NCI-H748 treated with DMSO at 0.1 percent for 48 hours (cell line): ENCODE measurements around the gene RPL31.

Source experiments
- DNase-seq: peaks from one replicate; lab custom pipeline; 2025; lab: John Stamatoyannopoulos, UW

The RPL31 gene

DNA sequence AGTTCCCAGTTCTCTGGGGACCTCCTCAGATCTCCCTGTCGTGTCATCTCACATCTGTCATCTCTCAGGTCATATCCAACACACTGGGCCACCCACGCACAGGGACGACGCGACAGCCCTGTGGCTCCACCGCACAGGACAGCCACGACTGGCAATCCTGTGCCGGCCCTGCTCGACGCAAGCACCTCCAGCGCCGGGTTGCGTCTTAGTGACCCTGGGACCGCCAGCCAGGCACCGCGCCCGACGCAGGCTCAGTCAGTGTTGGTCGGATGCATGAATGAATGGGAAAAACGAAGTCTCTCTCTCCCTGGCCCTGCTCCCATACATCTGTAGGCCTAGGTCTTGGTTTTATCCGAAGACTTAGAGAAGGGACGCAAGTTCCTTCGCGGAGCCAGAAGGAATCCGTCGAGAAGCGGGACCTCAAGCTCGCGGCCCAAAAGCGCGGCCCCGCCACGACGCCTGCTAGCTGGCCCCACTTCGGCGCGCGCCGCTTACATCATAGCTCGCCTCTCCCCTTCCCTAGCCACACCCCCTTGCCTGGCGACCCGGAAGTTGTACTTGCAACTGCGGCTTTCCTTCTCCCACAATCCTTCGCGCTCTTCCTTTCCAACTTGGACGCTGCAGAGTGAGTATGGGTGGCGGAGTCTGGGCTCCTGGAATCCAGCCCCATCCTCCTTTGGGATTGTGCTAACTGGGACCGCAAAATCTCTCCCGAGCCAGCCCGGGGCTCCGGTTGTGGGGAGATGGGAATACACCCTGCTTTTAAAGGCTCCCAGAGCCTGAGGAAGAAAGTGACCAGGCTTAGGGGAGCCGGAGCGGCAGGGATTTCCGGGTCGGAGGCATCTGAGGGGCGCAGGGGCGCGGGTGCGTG, at the start of gene RPL31:
RPL31 (plus strand) TSS at position 599 of the 871 bp plus-strand sequence. CDS start 413 bp downstream, outside the sequence.
- peak; percentile 88 for DNase-seq

DNA sequence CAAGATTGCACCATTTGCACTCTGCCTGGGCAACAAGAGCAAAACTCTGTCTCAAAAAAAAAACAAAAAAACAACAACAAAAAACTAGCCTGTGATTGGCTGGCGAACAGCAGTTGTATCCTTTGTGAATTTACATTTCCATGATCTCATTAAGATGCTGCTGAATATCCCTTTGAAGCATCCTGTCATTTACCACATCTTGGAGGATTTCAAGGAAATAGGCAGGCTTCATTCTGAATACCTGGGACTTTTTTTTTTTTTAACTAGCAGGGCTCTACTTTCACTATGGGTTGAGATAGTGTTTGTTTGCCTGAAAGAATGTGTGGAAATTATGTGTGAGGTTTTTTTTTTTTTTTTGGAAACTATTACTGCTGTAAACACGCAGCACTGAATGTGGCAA, 49.6 kb upstream of the RPL31 start:
- no peak for DNase-seq

DNA sequence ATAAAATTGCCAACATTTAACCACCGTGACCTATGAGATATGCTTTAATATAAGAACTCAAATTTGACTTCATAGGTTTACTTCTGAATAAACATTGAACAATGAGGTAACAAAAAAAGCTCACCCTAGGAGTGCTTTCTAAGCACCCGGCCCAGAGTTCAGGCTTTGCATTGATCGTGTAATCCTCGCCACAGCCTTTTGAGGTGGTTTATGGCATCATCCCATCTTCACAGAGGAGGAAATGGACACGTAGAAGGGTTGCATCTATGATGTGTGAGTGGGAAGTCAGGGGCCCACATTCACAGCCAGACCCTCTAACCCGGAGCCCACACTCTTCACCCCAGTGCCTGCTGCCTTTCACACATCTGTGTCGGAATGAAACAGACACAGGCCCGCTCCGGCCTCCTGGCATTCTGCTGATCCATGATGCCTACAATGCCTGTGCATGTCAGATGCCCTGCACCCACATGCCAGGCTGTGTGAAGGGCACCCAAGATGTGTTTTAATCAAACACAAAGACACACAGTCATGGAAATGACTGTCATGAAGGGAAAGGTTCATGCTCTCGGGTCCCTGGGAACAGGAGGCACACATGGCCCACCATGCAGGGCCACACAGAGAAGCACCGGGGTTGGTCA, 48.6 kb upstream of the RPL31 start:
- DNase-seq, result no peak

DNA sequence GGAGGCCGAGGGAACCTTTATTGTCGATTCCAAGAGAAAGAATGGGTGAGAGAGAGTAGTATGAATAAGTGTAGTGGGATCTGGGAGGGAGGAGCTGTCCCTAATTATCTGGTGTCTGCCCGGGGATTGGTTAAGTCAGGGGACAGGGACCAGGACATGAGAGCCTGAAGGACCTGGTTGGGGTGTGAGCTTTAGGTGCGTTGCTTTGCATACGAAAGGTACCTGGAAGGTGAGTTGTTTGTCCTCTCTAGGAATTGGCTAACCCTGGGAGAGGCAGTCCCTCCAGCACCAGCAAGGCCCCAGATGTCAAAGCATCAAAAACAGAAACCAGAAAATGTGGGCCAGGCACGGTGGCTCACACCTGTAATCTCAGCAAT, 48.1 kb upstream of the RPL31 start:
- DNase-seq, result no peak

DNA sequence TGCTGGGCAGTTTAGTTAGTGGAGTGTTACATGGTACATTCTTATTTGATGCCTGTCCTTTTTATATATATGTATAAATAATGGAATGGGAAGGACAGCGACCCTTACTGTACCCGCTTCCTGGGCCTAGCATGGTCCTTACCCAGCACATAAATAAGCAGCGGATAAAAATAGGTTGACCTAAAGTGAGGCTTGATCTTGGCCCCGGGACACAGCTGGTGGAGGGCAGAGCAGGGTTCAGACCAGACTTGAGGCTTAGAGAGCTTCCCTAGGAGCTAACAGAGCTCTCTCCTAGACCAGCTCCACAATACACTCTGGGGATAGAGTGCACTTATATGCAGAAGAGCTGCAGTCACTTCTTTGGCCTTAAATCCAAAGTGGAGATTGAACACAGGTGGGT, 46.9 kb upstream of the RPL31 start:
- no peak for DNase-seq

DNA sequence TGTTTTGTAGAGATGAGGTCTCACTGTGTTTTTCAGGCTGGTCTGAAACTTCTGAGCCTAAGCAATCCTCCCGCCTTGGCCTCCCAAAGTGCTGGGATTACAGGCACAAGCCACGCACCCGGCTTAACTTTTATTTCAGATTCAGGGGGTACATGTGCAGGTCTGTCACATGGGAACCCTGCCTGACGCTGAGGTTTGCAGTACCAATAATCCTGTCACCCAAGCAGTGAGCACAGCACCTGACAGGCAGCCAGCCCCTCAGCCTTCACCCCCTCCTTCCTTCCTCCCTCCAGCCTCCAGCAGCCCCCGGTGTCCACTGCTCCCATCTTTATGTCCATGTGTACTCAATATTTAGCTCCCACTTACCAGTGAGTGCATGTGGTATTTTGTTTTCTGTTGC, 46.0 kb upstream of the RPL31 start:
- DNase-seq, result no peak

DNA sequence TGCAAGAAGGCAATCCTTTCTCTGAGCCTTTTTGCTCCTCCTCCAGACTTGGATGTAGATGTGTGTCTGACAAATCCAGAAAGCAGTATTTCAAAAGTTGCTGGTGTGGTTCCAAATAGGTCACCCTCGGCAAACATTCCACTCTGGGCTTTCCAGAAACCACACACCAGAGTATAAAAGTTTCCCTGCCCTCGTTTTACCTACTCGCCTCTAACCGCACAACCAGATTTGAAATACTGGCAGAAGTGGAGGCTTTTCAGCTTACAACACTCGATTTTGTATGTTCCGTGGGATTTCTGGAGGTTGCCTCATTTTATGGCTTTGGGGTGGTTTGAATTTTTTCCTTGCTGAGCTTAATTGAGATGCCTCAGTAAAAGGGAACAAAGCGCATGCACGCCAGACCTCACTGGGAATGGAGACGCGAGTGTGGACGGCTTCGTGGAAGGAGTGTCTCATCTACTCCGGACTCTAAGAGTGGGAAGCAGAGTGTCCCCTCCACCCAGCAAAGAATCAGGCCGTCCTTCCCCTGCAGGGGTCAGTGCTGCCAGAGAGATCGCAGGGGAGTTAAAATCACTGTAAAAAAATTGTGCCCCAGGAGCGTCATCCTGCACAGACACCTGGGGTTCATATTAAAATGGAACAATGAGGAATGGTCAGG, 44.0 kb upstream of the RPL31 start:
- DNase-seq, result no peak

DNA sequence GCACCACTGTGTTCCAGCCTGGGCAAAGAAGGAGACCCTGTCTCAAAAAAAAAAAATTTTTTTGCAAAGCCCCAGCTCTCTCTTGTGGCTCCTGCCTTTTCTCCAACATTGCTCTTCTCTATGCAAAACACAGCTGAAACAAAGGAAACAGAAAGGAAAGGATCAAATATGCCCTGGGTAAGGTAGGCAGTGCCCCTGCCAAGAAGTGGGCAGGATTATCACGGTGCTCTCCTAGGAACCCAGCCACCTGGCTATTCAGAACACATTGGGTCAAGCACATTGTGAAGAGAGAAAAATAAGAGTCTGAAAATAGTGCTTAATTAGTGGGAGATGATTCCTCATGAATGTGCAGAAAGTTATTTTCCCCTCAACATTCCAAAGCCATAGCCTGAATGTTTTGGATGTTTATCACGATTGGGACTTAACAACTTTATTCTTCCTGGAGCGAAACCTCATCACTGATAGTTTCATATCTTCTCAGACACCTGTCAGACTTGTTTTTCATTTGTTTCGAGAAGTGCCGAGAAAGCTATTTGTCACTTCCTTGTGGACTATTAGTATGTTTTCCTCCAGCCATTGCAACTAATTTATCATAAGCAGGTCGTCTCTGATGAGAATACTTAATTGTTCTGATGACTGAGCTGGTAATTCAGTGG, 42.7 kb upstream of the RPL31 start:
- no peak for DNase-seq

DNA sequence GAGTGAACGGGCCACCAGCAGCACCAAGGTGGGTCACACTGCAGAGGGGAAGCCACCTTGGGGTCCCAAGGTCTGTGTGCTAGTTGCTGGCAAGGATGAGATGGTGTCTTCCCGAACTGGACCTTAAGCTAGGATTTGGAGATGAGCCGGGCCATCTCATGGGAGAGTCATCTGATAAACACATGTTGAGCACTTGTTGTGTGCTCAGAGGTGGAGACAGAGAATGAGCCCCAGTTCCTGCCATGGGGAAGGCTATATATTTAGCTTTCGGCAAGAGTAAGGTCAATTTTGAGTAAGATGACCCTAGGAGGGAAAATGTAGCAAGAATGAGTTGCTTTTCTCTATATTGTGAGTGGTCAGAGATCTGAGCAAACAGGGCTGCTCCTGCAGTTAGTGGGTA, 41.4 kb upstream of the RPL31 start:
- DNase-seq, result no peak

DNA sequence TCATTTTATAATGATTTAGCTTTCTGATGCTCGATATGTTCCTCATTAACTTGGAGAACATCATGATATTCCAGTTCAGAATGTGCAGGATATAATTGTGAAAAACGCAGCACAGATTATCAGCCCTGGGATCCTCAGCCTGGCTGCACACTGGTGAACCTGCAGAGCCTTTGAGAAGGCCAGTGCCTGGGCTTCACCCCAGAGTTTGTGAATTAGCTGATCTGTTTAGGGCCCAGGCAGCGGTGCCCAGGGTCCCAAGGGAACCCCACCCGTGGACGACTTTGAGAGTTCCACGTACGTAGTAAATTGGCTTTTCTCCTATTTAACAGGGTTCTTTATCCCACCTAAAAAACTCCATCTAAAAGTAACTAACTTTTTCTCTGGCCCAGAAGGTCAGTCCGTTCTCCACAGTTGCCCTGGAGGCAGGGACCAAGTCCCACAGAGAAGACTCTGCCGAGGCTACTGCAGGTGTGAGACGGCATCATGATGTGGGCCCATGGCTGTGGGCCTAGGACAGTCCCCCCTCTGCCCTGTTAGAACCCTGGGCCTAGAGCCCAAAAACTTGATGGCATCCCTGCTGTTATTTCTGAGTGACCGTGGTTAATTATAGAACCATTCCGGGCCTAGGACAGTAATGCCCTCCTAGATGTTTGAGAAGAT, 39.6 kb upstream of the RPL31 start:
- DNase-seq, result no peak

DNA sequence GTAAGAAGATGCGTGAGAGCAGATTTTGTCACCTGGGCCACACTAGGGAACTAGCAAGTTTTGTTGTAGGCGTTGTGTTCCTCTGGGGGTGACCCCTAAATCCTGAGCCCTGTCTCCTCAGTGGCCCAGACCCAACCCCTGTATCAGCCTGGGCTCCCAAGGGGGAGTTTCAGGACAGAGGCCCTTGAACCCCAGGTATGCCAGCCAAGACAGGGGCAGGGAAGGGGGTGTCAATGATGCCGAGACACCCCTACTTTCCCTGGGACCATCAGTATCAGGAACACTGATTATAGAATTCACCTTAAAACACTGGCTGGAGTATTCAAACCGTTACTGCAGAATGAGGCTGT, 39.1 kb upstream of the RPL31 start:
- no peak for DNase-seq

DNA sequence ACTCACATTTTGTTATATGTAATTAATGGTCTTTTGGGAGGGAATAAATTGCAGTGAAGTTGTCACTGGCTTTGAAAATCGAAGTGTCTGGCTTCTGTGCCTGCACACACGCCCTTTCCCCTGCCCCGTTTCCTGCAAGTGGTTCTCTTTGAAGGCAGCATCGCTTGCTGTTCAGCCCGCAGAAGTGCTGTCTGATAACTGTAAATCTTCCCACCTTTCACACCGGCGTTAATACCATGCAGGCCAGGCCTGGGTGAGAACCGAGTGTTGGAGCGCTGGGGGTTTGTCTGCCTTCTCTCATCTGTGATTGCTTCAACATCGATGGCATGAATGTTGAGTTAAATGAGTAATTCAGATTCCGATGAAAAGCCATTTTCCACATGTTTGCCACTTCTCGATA, 37.9 kb upstream of the RPL31 start:
- DNase-seq, result no peak

DNA sequence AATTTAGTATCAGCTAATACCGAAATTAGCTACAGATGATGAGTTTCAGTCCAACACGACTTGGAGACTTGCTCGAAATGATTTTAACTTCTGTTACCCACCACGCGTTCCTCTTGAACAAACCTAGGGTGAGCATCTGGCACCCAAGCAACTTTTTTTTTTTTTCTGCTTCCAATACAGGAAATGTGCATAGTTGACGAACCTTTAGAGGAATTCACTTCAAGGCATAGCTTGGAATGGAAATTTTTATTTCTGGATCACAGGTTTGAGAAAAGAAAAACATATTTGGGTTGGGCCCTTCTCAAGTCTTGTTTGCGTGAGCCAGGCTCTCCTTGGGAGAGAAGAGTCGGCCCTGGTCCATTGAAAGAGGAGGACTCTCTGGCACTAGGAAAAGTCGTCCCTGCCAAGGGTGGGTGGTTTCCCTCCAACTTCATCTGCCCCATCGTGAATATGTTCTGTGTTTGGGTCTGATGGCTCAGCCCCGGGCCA, 37.4 kb upstream of the RPL31 start:
- DNase-seq, result no peak

DNA sequence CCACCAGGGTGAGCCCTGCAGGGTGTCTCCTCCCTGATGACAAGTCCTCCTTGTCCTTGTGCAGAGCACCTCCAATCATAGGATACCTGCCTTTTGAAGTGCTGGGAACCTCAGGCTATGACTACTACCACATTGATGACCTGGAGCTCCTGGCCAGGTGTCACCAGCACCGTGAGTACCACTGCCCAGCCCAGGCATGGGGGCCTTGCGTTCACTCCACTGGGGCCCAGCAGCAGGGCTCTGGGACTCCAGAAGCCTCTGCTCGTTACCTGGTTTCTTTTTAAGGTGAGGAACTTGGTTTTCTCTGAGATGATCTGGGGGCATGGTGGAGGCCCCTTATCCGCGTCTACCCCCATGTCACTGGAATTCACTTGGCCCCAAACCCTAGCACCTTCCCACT, 36.5 kb upstream of the RPL31 start:
- no peak for DNase-seq

DNA sequence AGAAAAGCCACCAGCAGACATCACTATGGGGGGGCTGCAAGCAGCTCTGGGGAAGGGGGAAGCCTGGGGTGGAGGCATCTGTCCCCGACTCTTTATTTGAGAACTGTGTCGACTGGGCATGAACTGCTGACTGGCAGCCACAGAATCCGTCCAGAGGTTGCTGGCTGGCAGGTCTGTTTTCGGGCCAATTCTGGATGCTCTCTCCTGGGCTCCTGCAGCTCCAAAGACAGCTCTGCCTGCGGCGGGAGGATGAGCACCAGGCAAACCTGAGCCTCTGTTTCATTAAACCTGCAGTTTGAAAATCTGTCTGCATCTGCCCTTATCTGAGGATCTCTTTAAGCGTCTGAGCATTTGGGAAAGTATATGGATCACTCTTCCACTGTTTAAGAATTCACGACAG, 34.4 kb upstream of the RPL31 start:
- DNase-seq, result no peak

DNA sequence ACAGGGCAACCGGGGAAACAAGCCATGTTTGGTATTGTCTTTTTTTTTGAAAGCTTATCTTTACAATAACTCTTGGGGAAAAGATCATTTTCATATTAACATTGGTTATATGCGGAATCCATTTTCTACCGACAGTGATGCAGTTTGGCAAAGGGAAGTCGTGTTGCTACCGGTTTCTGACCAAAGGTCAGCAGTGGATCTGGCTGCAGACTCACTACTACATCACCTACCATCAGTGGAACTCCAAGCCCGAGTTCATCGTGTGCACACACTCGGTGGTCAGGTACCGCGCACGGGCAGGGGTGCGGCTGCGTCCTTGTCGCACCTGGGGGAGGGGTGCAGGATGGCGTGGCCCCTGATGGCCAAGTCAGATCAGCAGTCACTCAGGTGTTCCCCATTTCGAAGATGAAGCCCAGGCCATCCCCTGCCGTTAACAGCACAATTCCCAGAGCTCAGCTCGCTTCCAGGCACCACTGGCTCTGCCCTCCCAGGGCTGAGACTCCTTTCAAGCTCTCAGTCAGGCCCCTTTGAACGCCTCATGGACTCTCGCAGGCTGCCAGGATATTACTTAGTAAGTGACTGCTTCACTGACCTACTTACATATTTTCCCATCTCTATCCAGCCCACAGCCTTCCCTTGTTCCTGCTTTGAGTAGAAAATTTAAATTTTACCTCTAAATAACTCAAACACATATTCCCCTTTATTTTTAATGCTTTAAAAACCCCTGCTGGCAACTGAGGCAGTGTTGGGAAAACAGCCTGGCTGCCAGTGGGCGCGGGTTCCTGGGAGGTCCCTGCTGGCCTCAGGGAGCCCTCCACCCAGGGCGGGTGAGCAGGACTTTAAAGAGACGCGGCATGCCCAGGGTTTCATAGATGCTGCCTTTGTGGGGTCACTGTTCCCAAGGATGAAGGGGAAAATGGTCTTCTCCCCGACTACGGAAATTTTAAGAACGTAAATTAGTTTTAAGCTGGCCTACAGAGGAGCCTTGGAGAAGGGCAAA, 33.6 kb upstream of the RPL31 start:
- no peak for DNase-seq

DNA sequence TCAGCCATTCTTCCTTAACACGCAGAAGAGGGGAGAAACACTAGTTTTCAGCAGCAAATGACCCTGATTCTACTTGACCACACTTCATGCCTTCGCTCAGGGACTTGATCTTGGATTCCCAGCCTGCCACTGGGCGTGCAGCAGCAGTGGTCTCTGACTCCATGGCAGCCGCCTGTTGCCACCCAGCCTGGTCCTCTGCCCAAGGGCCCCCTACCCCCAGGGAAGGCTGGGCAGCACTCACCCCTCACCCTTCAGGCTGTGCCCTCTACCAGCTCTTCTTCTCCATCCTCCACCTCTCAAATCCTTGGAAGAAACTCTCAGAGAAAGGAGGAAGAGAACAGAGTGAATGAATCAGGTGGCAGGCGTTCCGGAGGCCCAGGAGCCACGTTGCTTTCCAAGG, 32.1 kb upstream of the RPL31 start:
- DNase-seq, result no peak

DNA sequence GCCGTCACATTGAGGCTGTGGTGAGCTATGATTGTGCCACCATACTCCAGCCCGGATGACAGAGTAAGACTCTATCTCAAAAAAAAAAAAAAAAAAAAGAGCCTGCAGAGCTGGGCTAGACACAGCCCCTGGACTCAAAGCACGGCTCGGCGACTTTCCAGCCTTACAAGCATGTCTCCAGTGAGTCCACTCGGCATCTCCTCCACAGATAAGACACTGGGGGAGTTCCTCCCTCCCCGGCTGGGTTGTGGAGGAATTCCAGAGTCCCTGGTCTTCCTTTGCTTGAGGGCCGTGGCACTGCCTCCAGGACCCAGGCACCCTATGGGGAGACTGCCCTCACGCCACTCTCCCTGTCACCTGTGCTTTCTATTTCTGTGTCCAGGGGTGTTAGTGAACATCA, 30.9 kb upstream of the RPL31 start:
- DNase-seq, result no peak

DNA sequence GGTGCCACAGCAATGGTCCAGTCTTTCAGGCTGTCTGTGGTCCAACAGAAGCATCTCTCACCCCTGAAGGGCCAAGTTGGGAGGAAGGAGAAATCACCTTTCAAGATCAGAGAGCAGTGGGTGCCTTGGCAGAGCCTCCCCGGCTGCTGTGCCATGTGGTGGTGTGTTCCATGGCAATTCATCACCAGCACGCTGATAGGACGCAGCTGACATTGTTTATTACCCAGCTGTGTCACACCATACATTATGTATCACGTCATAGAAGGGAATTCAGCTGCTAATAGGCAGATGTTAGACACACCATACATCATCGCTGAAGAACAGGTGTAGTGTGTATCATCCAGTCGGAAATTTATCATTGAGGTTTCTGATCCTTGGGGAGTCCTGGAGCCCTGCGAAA, 29.6 kb upstream of the RPL31 start:
- DNase-seq, result no peak

DNA sequence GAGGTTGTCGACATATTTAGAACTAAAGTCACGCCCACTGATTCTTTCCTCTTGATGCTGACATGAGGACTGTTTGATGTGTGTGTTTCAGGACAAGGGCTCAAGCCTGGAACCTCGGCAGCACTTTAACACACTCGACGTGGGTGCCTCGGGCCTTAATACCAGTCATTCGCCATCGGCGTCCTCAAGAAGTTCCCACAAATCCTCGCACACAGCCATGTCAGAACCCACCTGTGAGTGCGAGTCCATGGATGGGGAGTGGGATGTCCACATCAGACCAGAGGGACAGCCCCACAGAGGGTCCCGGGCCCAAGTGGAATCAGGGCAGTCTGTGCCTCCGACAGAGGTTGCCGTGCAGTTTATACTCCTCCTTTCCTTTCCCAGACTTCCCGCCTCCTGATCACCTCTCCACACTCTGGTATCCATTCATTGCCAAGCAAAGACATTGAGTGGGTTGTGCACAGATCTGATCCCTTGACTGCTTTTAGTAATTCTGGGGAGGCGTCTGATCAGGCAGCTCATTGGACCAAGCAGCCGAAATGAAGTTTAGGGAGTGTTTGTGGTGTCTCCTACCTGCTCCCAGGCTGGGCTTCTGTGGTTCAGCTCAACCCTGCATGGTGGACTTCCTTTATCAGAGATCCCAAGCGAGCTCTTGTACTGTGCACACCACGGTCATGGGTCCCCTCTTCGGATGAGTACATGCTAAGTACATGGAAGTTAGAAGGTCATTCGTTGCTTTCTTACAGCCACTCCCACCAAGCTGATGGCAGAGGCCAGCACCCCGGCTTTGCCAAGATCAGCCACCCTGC, 27.2 kb upstream of the RPL31 start:
- no peak for DNase-seq
